GM19372 (cell line): Measurements from ENCODE around the gene NCKAP5.

Experiments used
- ATAC-seq: cut with Tn5 transposase; IDR thresholded peaks from one replicate; pipeline ENCODE4 v1.9.1; 2021; ENCODE audit warnings: mild to moderate bottlenecking, low read depth, moderate library complexity; ENCODE audit not compliant: unreplicated experiment

NCKAP5 gene

DNA sequence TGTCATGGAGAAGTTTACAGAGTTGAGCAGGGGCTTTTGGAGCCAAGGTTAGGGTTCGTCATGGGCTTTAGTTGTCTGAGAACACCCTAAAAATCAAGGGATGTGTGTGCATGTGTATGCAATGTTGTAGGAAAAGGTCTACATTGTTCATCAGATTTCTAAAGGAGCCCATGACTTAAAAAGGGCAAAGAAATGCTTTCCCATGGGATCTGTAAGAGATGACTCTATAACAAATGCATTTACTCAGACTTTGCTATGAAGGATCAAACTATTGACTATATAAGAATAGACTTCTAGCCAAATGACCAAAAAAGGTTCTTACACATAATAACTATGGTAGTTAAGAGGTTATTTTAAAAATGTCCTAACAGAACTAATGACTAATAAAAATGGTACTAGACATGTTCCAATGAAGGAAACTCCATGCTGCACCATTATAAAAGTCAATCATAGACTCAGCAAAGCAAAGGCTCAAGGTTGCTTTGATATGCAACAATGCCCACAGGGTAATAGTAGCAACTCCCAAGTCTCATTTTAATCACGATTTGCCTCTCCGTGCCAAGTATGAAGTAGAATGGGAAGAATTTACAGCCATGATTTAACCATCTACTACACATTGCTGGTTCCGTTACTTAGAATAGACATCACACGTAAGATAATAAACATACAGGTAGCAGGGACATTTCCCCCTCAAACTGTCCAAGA, 158.5 kb downstream of the NCKAP5 start:
- no peak for ATAC-seq

DNA sequence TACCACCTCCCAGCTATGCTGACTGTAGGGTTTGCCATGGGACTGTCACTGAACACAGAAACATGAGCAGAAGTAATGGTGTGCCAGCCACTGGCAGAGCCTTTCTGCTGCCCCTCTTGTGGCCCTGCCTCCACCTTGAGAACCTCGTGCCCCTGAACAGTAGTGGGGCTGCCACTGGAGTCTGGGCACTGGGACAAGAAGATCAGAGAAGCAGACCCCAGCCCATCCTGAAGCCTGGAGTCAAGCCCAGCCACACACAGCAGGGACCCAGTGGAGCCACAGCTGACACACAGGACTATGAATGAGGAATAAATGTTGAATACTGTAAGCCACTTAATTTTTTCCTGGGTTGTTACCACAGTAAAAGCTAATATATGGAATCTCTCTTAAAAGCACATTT, 159.6 kb downstream of the NCKAP5 start:
- no peak for ATAC-seq

DNA sequence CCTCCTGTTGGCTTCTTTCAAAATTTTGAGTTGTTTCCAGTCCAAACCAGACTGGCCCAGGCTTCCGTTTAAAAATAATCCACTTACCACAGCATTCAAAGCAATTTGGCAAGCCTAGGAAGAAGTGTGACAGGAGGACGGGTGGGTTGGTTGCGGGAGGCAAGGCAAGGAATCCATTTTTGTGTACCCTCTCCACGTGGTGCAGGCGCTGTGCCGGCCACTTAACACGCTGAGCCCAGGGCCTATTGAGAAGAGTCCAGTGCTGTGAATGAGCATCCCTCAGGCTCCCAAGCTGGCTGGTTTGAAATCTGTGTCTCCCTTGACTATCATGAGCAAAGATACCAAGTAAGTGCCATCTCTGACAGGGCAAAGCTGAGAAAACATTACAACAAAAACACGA, 160.9 kb downstream of the NCKAP5 start:
- ATAC-seq = no peak

GRCh38 chr2:133405252-133405651, 163.0 kb downstream of the NCKAP5 start:
- no peak for ATAC-seq

DNA sequence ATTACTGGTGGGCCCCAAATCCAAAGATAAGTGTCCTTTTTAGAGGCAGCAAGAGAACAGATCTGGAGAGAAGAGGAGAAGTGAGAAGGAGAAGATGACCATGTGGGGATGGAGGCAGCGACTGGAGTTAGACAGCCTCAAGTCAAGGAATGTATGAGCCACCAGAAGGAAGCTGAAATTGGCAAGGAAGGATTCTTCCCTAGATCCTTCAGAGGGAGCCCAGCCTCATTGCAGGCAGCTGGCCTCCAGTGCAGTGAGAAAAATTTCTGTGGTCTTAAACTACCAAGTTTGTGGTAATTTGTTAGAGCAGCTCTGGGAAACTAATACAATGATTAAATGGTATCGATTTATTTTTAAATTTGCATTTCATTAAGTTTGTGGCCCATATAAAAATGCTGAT, 167.9 kb downstream of the NCKAP5 start:
- ATAC-seq = no peak

- no peak for ATAC-seq
These were observed 174.4 kb downstream of the NCKAP5 start for GRCh38 chr2:133393895-133394294.

GRCh38 chr2:133390156-133390555, 178.1 kb downstream of the NCKAP5 start:
- no peak for ATAC-seq

DNA sequence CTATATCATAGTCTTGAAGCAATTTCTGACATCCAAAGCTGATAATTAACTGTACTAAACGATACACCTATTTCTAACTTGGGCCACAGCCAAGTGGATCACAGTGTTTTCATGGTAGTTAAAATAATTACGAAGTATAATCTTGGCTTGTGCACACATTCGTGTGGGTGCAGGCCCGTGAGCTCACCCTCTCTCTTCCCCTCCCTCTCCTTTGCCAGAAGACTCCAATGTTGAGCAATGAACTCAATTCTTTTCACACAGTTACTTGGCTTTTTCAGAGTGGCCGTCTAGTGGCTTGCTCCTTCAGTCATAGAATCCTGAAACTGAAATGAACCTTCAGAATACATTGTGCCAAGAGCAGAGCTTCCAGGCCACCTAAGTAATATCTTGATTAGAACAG, 178.7 kb downstream of the NCKAP5 start:
- ATAC-seq = no peak

GRCh38 chr2:133382566-133382965, 185.7 kb downstream of the NCKAP5 start:
- no peak for ATAC-seq

DNA sequence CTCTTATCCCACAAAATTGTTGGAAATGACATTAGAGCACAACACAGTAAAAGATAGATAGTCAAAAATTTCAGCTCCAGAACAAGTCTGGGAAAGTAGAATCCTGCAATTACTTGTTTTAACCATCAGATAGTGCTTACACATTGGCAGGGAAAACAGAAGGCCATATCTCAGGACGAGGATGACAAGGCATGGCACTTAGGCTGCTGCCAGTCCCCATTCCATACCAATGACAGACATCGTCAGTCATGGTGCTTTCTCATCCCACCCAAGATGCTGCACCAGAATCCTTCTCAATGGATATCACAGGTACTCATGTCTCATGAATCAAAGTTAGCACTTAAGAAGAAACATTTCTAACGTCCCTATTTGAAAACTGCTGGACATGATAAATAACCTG, 187.3 kb downstream of the NCKAP5 start:
- ATAC-seq = no peak

DNA sequence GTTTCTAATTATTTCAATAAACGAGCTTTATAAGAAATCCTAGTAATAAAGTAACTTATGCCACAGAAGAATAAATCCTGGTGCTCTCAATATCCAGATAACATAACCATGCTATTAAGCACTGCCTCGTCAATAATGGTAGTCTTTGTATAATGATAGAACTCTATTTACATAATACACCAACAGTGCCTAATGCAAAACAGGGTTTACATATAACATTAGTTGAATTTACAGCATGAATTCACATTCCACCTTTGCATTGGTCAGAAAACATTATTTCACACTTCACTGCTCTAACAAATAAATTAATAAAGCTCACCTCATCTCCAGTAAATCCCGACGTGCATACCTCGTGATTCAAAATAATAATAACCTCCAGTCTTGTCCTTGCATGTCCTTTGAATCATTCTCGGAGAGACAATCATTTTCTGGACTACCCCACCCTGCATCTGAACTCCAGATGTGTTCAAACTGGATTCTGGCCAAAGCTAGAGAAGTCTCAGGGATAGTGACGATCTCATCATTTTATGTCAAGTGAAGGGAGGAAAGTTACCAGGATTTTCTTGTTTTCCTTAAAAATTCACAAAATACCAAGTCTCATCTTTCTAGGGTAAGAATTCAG, 189.2 kb downstream of the NCKAP5 start:
- no peak for ATAC-seq

DNA sequence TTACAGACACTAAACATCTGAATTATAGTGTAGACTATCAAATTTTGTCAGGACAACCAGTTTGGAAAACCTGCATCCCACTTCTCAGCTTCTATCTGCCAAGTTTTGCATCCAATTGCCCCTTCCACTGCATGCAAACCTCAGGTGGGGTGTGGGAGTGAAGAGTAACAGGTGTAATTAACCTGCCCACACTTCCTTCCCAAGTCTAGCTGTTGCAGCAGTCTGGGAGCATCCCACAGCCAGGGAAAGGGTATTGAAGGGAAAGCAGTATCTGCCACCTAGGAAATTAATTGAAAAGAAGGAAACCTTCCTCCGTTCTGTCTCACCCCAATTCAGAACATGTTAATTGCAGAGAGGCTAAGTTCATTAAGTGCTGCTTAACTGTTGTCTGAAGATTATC, 189.9 kb downstream of the NCKAP5 start:
- ATAC-seq = no peak

DNA sequence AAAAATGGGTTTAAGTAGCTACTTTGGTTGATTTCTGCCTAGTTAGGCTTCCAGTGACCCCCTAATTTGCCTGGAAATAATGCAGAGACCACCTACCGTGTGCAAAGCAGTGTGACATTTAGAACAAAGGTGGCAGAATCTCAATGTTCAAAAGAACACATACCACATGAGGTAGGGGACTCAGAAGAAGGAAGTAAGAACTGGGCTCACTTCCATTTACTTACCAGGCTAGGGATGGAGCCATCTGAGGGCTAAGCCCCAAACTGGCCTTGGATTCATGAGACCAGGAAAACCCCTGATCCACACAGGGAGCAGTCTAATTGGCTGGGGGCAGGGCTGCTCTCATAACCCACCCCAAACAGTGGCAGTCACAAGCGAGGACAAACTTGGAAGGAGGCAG, 190.7 kb downstream of the NCKAP5 start:
- ATAC-seq = no peak

DNA sequence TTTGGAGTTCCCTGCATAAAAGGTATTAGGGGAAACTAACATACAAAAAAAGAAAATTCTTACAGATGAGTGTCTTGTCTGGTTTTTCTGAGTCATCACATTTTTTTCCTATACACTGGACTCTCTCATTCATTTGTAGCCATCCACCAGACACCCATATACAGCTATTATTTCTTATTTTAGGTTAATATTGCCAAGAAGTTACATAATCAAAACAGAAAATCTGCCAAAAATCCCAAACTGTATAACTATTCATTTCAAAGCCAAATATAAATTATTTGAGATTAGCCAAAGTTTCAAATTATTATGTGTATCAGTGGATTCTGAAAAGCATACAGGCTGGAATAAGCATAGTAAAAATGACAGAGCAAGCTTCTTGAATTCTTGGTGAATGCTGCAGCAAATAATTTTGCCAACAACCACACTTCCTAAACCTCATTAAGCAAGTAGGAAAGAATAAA, 191.2 kb downstream of the NCKAP5 start:
- no peak for ATAC-seq

GRCh38 chr2:133374781-133375180, 193.5 kb downstream of the NCKAP5 start:
- ATAC-seq = no peak

DNA sequence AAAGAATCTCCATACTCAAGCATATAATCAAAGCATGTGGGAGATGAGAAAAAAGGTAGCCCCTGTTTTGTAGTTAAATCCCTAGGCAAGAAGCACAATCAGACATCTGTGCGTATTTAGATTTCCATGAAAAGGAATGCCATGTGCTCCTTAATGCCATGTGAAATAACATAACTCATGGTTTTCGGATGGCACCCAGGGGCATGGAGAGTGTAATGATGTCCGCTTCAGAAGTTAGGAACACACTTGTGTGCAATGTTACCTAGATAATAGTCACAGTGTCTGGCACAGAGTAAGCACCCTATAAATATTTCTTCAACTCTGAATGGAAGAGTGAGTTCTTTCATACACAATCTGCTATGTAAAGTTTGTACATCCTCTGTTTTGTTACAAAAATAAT, 197.0 kb downstream of the NCKAP5 start:
- ATAC-seq = no peak

DNA sequence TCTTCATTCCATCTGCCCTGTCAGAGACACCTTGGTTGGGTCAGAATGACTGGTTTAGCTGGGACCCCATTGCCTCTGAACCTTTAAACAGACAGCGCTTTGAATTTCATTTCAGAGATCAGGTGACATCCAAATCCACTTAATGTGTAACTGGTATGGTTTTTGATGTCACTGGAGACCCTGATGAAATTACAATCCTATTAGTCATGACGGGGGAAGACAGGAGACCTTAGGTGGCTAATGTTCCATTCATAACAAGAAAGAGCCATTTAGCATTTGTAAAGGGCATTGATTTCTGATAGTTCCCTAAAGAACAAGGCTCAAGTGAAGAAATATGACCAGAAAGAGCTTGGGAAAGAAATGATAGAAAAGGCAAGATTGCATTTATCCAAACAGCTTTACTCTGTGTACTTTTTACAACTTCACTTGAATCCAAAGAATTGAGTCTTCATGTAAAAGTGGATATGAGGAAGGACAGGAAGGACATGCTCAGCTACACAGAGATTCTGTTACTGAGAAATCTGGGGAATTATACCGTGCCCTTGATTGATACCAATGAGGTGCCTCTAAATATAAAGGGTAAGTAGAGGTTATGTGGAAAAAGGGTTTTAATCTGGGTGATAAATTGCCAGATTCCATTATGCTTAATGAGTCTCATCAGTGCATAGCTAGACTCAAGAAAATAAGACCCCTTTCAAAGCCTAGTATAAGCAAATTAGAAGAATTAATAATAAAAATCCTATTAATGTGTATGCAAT, 198.2 kb downstream of the NCKAP5 start:
- ATAC-seq = no peak

GRCh38 chr2:133365117-133365516, 203.1 kb downstream of the NCKAP5 start:
- no peak for ATAC-seq

- ATAC-seq = no peak
These were observed 203.6 kb downstream of the NCKAP5 start for GRCh38 chr2:133364636-133365035.

- no peak for ATAC-seq
These were observed 204.4 kb downstream of the NCKAP5 start for GRCh38 chr2:133363884-133364283.

DNA sequence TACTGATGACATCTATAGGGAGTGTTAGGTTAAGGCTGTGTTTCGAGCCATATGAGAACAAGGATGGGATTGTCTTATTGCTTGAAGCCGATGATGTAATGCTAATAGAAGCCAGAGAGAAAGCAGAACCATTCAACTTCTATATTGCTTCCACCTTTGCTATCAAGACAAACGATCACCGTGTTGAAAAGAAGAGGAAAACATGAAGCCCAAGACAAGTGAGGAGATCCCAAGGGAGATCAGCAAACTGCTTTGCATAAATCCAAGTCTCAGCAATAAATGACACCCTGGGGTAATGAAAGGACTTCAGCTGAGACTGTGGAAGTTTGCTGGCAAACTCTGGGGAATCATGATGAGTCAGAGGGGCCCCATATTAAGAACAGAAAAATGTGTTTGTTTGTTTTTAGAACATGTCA, 206.2 kb downstream of the NCKAP5 start:
- no peak for ATAC-seq

- ATAC-seq = no peak
These were observed 207.4 kb downstream of the NCKAP5 start for GRCh38 chr2:133360882-133361281.
